HepG2 (cell line): ENCODE data around the gene MEPCE.

ENCODE experiments used
- ETV5 ChIP-seq: IDR thresholded peaks from 2 replicates; pipeline ENCODE4 v1.6.1; 2018; ENCODE audit warnings: missing biosample characterization, missing genetic modification reagents, inconsistent platforms, borderline replicate concordance
- MED1 ChIP-seq: sonication (generic); formaldehyde crosslinking; IDR thresholded peaks from 2 replicates; pipeline ENCODE4 v1.4.0; 2020; ENCODE audit warnings: missing genetic modification reagents
- NRL ChIP-seq: sonication (generic); formaldehyde crosslinking; IDR thresholded peaks from 2 replicates; pipeline ENCODE4 v1.5.0; 2020; ENCODE audit warnings: missing genetic modification reagents, mild to moderate bottlenecking, moderate library complexity, borderline replicate concordance
- THAP8 ChIP-seq: sonication (generic); formaldehyde crosslinking; IDR thresholded peaks from 2 replicates; pipeline ENCODE4 v1.5.1; 2020; ENCODE audit warnings: missing genetic modification reagents, mild to moderate bottlenecking, borderline replicate concordance
- YY1 ChIP-seq: IDR thresholded peaks from 2 replicates; pipeline ENCODE4 v1.6.1; 2011; ENCODE audit warnings: low read length, low read depth, moderate library complexity, mild to moderate bottlenecking; ENCODE audit not compliant: insufficient read depth, insufficient replicate concordance
- ZNF180 ChIP-seq: sonication (generic); formaldehyde crosslinking; IDR thresholded peaks from 2 replicates; pipeline ENCODE4 v1.4.0; 2020; ENCODE audit warnings: low read depth, missing genetic modification reagents, borderline replicate concordance
- ZNF75D ChIP-seq: sonication (generic); formaldehyde crosslinking; IDR thresholded peaks from 2 replicates; pipeline ENCODE4 v1.8.1; 2023; ENCODE audit warnings: missing genetic modification reagents, mild to moderate bottlenecking, borderline replicate concordance

GRCh38 chr7:100393233-100393905 lies 36.3 kb upstream of the MEPCE start:
- TF ChIP-seq ETV5 (CRISPR knock-in tag) (no peak), ZNF75D (no peak), MED1 (CRISPR knock-in tag) (no peak), YY1 (no peak), ZNF180 (CRISPR knock-in tag) (no peak), NRL (no peak), THAP8 (CRISPR knock-in tag) (no peak)
